ENCODE measurements around the gene MBNL3.

Gene MBNL3

GRCh38 chrX:132488819-132489577, at the start of gene MBNL3:
TSS of gene MBNL3 (minus strand) at chrX:132489038. CDS start at chrX:132439611, 49,427 bp downstream.
- no peak for DNase-seq

GRCh38 chrX:132533409-132533808, 44.6 kb upstream of the MBNL3 start:
- no peak for DNase-seq

- DNase-seq, result no peak
Measured at GRCh38 chrX:132532913-132533312, 44.1 kb upstream of the MBNL3 start.

- DNase-seq, result no peak
Measured at GRCh38 chrX:132532097-132532496, 43.3 kb upstream of the MBNL3 start.

- DNase-seq, result no peak
Measured at GRCh38 chrX:132520792-132521191, 32.0 kb upstream of the MBNL3 start.

- DNase-seq, result no peak
Measured at GRCh38 chrX:132520213-132520612, 31.4 kb upstream of the MBNL3 start.

- no peak for DNase-seq
Measured at GRCh38 chrX:132518401-132518800, 29.6 kb upstream of the MBNL3 start.

GRCh38 chrX:132508834-132509233, 20.0 kb upstream of the MBNL3 start:
- peak; percentile 24 for DNase-seq

GRCh38 chrX:132505116-132505515, 16.3 kb upstream of the MBNL3 start:
- no peak for DNase-seq

GRCh38 chrX:132504417-132504816, 15.6 kb upstream of the MBNL3 start:
- no peak for DNase-seq

GRCh38 chrX:132501606-132502005, 12.8 kb upstream of the MBNL3 start:
- DNase-seq, result no peak

GRCh38 chrX:132497432-132497831, 8.6 kb upstream of the MBNL3 start:
- no peak for DNase-seq

- DNase-seq, result no peak
Measured at GRCh38 chrX:132493095-132493494, 4.3 kb upstream of the MBNL3 start.

- no peak for DNase-seq
Measured at GRCh38 chrX:132491191-132491590, 2.4 kb upstream of the MBNL3 start.

GRCh38 chrX:132489578-132490419, 961 bp upstream of the MBNL3 start:
- peak; percentile 36 for DNase-seq

GRCh38 chrX:132488180-132488705, 595 bp downstream of the MBNL3 start:
- DNase-seq, result no peak

GRCh38 chrX:132486599-132487178, 2.1 kb downstream of the MBNL3 start:
- peak; percentile 16 for DNase-seq

- DNase-seq, result no peak
Measured at GRCh38 chrX:132483951-132484350, 4.9 kb downstream of the MBNL3 start.

GRCh38 chrX:132483488-132483887, 5.3 kb downstream of the MBNL3 start:
- DNase-seq, result peak; percentile 82

- DNase-seq, result no peak
Measured at GRCh38 chrX:132482632-132483031, 6.2 kb downstream of the MBNL3 start.

GRCh38 chrX:132481449-132481848, 7.4 kb downstream of the MBNL3 start:
- DNase-seq, result no peak

GRCh38 chrX:132480581-132481203, 8.1 kb downstream of the MBNL3 start:
- DNase-seq, result no peak

Data from NCI-H1436 treated with DMSO at 0.1 percent for 48 hours (cell line).